ENCODE data around the gene COA8.

DNA sequence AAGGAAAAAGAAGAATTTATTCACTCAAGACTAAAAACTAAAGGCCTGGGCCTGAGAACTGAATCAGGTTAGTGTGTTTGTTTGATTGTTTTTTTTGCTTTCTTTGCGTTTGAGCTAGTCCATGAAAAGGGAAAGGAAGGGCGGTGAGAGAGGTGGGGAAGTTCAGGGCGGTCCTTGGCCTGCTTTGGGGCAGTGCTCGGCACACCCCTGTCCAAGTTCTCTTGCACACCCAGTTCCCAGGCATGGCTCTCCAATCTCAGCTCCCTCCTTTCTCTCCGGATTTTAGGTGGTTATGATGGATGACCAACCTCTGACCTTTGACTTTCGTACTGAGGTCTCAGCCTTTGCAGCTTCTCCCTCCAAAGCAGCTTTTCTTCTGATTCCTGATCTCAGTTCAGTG, 11.3 kb downstream of the COA8 start:
- TF ChIP-seq GABPA (IDR thresholded peaks at IDR 0.05; ENCODE audit: low read depth) (no peak), JUND (IDR thresholded peaks at IDR 0.05) (no peak), FOXJ3 (CRISPR knock-in tag; IDR thresholded peaks at IDR 0.05) (no peak), RXRA (IDR thresholded peaks at IDR 0.05; ENCODE audit: borderline replicate concordance, low read depth) (no peak), TAF1 (IDR thresholded peaks at IDR 0.05; ENCODE audit: borderline replicate concordance, low read depth, low read length) (no peak), RCOR1 (IDR thresholded peaks at IDR 0.05; ENCODE audit: low read length) (no peak), POLR2AphosphoS5 (IDR thresholded peaks at IDR 0.05; ENCODE audit: low read depth, low read length) (no peak), FOXM1 (IDR thresholded peaks at IDR 0.05; ENCODE audit: low read depth) (no peak), RAD21 (IDR thresholded peaks at IDR 0.05; ENCODE audit: low read length) (no peak), EZH2phosphoT487 (IDR thresholded peaks at IDR 0.05; ENCODE audit: borderline replicate concordance, low read depth) (no peak), SMC3 (IDR thresholded peaks at IDR 0.05; ENCODE audit: low read depth, low read length) (no peak)
- TF ChIP-seq, protein P1, sequence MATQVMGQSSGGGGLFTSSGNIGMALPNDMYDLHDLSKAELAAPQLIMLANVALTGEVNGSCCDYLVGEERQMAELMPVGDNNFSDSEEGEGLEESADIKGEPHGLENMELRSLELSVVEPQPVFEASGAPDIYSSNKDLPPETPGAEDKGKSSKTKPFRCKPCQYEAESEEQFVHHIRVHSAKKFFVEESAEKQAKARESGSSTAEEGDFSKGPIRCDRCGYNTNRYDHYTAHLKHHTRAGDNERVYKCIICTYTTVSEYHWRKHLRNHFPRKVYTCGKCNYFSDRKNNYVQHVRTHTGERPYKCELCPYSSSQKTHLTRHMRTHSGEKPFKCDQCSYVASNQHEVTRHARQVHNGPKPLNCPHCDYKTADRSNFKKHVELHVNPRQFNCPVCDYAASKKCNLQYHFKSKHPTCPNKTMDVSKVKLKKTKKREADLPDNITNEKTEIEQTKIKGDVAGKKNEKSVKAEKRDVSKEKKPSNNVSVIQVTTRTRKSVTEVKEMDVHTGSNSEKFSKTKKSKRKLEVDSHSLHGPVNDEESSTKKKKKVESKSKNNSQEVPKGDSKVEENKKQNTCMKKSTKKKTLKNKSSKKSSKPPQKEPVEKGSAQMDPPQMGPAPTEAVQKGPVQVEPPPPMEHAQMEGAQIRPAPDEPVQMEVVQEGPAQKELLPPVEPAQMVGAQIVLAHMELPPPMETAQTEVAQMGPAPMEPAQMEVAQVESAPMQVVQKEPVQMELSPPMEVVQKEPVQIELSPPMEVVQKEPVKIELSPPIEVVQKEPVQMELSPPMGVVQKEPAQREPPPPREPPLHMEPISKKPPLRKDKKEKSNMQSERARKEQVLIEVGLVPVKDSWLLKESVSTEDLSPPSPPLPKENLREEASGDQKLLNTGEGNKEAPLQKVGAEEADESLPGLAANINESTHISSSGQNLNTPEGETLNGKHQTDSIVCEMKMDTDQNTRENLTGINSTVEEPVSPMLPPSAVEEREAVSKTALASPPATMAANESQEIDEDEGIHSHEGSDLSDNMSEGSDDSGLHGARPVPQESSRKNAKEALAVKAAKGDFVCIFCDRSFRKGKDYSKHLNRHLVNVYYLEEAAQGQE (IDR thresholded peaks at IDR 0.05; ENCODE audit: low read depth, low read length): no peak
- TF ChIP-seq, protein P2, sequence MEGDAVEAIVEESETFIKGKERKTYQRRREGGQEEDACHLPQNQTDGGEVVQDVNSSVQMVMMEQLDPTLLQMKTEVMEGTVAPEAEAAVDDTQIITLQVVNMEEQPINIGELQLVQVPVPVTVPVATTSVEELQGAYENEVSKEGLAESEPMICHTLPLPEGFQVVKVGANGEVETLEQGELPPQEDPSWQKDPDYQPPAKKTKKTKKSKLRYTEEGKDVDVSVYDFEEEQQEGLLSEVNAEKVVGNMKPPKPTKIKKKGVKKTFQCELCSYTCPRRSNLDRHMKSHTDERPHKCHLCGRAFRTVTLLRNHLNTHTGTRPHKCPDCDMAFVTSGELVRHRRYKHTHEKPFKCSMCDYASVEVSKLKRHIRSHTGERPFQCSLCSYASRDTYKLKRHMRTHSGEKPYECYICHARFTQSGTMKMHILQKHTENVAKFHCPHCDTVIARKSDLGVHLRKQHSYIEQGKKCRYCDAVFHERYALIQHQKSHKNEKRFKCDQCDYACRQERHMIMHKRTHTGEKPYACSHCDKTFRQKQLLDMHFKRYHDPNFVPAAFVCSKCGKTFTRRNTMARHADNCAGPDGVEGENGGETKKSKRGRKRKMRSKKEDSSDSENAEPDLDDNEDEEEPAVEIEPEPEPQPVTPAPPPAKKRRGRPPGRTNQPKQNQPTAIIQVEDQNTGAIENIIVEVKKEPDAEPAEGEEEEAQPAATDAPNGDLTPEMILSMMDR (IDR thresholded peaks at IDR 0.05): no peak
